Left ventricle myocardium inferior (tissue), 1 donor: ENCODE data around the gene KCNJ12. TPM values are rescaled to one million over a fixed set of nuclear protein-coding genes. Genes with fewer than 3 reads are reported as not detected.
"Not testable (repeated sequence)": the region's sequence is repeated elsewhere in the genome, so short reads cannot be mapped to it uniquely, and the experiment has no call there.

ENCODE experiments used
- DNase-seq: peaks from one replicate; pipeline ENCODE4 v3.0.0-alpha.2; 2020
- H3K27ac ChIP-seq: fragments of 200-600 bp; replicated peaks from 2 replicates; pipeline ENCODE4 v1.8.0; 2021
- H3K27me3 ChIP-seq: fragments of 200-600 bp; 2 replicates; pipeline ENCODE4 v1.8.0; 2021; ENCODE audit warnings: low read depth
- H3K36me3 ChIP-seq: fragments of 200-600 bp; 2 replicates; pipeline ENCODE4 v1.8.0; 2021
- H3K4me1 ChIP-seq: fragments of 200-600 bp; 2 replicates; pipeline ENCODE4 v1.8.0; 2021
- H3K4me3 ChIP-seq: fragments of 200-600 bp; 2 replicates; pipeline ENCODE4 v1.8.0; 2021; ENCODE audit warnings: mild to moderate bottlenecking, moderate library complexity
- H3K9me3 ChIP-seq: fragments of 200-600 bp; replicated peaks from 2 replicates; pipeline ENCODE4 v1.8.0; 2021
- intact Hi-C: fragments of 100-400 bp; cut with micrococcal nuclease; formaldehyde crosslinking; loops from one replicate; pipeline ENCODE4 v1.11.0; 2022
- total RNA-seq: library from RNA; stranded (reverse); fragmentation: NEBNext Ultra II Directional; extraction: Animal tissue kit (Norgen Biotek cat#: 25700); gene quantifications from one replicate; pipeline ENCODE4 v1.2.1, GENCODE V29; 2021
- TF ChIP-seq, protein P1 (sequence below): fragments of 200-600 bp; IDR thresholded peaks from 2 replicates; pipeline ENCODE4 v1.8.0; 2021; ENCODE audit warnings: antibody characterized with exemption, mild to moderate bottlenecking, borderline replicate concordance
- donor health status: DM: no; HTN: yes; CAD: no; lungs with severe emphysema.

KCNJ12 gene
- total RNA-seq, 1 donor from 2014 or later, result 12.3 TPM

GRCh38 chr17:21453144-21453898 lies 77.2 kb downstream of the KCNJ12 start:
- intact Hi-C loops, result loop anchor here (10.0 kb wide), 1 partner anchor 169 kb away; the partner anchor contains the start of gene MAP2K3
- H3K27ac ChIP-seq, result no peak overlapping the region

DNA sequence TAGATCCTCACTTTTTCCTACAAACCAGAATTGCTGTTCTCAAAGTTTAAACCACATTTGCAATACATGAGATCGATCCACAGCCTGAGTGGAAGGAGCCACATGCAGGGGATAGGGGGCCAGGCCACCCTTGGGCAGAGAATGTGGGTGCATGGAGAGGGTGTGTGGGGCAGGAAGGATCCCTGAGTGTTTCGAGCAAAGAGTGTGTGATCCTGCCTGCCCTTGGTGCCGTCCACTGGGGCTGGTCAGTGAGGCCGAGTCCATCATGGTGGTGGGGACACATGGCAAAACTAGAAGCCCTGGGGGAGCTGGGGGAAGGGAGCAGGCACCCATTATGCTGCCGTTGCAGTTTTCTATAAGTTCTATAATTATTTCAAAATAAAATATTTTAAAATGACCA lies 77.8 kb downstream of the KCNJ12 start:
- intact Hi-C loops, result loop anchor here (10.0 kb wide), 1 partner anchor 169 kb away; the partner anchor contains the start of gene MAP2K3
- H3K9me3 ChIP-seq, H3K27me3 ChIP-seq, H3K36me3 ChIP-seq, H3K27ac ChIP-seq, DNase-seq, H3K4me3 ChIP-seq: not testable (repeated sequence)
- peaks cover 21% of the 10 kb centered on the region for H3K4me1 ChIP-seq

More at GRCh38 chr17:21453144-21453898, 77.2 kb downstream of the KCNJ12 start:
- Histone ChIP-seq H3K36me3 (no peaks in the 10 kb centered on the region), H3K4me3 (peak overlapping the region; percentile 65), H3K27me3 (no peaks in the 10 kb centered on the region), H3K4me1 (peaks cover 21% of the 10 kb centered on the region), H3K9me3 (no peaks in the 10 kb centered on the region)
- TF ChIP-seq, protein P1, sequence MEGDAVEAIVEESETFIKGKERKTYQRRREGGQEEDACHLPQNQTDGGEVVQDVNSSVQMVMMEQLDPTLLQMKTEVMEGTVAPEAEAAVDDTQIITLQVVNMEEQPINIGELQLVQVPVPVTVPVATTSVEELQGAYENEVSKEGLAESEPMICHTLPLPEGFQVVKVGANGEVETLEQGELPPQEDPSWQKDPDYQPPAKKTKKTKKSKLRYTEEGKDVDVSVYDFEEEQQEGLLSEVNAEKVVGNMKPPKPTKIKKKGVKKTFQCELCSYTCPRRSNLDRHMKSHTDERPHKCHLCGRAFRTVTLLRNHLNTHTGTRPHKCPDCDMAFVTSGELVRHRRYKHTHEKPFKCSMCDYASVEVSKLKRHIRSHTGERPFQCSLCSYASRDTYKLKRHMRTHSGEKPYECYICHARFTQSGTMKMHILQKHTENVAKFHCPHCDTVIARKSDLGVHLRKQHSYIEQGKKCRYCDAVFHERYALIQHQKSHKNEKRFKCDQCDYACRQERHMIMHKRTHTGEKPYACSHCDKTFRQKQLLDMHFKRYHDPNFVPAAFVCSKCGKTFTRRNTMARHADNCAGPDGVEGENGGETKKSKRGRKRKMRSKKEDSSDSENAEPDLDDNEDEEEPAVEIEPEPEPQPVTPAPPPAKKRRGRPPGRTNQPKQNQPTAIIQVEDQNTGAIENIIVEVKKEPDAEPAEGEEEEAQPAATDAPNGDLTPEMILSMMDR, result no peak
- DNase-seq, result no peak

DNA sequence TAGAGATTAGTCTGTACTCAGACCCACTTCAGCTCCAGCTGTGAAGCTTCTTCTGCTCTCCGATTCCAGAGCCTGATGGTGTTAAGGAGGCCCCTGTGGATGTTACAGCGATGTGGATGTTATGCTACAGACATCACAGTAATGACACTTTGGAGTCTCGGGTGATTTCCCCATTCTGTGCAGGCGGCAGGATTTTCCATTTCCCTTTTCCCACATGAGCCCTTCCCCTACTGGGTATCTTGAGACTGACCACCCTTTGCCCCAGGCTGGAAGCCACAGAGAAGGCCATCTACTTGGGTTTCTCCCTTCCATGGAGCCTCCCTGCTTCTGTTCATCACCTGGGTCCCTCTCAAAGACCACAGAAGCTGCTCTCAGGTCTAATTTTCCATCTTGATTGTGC lies 78.3 kb downstream of the KCNJ12 start:
- intact Hi-C loops, result loop anchor here (10.0 kb wide), 1 partner anchor 170 kb away; the partner anchor contains the start of gene MAP2K3
- DNase-seq, result no peak

DNA sequence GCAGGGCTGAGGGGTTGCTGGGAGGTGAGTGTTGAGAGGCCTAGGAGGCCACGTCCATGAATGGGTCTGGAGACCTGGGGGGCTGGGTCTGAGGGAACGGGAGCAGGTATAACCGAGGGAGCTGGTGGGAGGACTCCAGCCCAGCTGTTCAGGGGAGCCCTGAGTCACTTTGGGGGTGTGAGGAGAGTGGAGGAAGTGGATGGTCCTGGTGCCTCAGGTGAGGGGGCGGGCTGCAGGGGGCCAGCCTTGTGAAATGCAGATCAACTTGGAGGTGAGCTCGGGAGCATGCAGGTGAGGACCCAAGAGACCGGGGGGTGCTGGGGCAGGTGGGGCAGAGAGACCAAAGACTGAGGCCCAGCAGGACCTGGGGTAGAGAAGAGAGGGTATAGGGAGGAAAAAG lies 79.6 kb downstream of the KCNJ12 start:
- H3K27ac ChIP-seq, result no peak overlapping the region
- TF ChIP-seq, protein P1, result no peak
- peaks cover 21% of the 10 kb centered on the region for H3K4me1 ChIP-seq
- H3K4me3 ChIP-seq, result no peak overlapping the region
- no peaks in the 10 kb centered on the region for H3K27me3 ChIP-seq
- DNase-seq, result no peak
- intact Hi-C loops, result loop anchor here (5.0 to 10.0 kb wide), 2 partner anchors 57 to 171 kb away; partner anchors contain the start of gene MAP2K3
- H3K36me3 ChIP-seq, result no peaks in the 10 kb centered on the region
- H3K9me3 ChIP-seq, result no peaks in the 10 kb centered on the region

More for the DNA sequence above, 78.3 kb downstream of the KCNJ12 start:
- no peaks in the 10 kb centered on the region for H3K27me3 ChIP-seq
- TF ChIP-seq, protein P1, result no peak
- H3K27ac ChIP-seq, result no peak overlapping the region
- peaks cover 21% of the 10 kb centered on the region for H3K4me1 ChIP-seq
- H3K9me3 ChIP-seq, result no peaks in the 10 kb centered on the region
- no peak overlapping the region for H3K4me3 ChIP-seq
- H3K36me3 ChIP-seq, result no peaks in the 10 kb centered on the region

DNA sequence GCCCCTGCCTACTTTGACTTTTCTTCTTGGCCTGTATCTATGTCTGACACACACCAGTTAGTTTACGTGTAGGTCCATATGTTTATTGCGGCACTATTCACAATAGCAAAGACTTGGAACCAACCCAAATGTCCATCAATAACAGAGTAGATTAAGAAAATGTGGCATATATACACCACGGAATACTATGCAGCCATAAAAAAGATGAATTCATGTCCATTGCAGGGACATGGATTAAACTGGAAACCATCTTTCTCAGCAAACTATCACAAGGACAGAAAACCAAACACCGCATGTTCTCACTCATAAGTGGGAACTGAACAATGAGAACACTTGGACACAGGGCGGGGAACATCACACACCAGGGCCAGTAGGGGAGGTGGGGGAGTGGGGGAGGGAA lies 80.3 kb downstream of the KCNJ12 start:
- not testable (repeated sequence) for H3K36me3 ChIP-seq, H3K9me3 ChIP-seq, H3K27me3 ChIP-seq, H3K4me3 ChIP-seq, DNase-seq, H3K27ac ChIP-seq
- intact Hi-C loops, result loop anchor here (5.0 to 10.0 kb wide), 2 partner anchors 56 to 172 kb away; partner anchors contain the start of gene MAP2K3
- peaks cover 21% of the 10 kb centered on the region for H3K4me1 ChIP-seq

DNA sequence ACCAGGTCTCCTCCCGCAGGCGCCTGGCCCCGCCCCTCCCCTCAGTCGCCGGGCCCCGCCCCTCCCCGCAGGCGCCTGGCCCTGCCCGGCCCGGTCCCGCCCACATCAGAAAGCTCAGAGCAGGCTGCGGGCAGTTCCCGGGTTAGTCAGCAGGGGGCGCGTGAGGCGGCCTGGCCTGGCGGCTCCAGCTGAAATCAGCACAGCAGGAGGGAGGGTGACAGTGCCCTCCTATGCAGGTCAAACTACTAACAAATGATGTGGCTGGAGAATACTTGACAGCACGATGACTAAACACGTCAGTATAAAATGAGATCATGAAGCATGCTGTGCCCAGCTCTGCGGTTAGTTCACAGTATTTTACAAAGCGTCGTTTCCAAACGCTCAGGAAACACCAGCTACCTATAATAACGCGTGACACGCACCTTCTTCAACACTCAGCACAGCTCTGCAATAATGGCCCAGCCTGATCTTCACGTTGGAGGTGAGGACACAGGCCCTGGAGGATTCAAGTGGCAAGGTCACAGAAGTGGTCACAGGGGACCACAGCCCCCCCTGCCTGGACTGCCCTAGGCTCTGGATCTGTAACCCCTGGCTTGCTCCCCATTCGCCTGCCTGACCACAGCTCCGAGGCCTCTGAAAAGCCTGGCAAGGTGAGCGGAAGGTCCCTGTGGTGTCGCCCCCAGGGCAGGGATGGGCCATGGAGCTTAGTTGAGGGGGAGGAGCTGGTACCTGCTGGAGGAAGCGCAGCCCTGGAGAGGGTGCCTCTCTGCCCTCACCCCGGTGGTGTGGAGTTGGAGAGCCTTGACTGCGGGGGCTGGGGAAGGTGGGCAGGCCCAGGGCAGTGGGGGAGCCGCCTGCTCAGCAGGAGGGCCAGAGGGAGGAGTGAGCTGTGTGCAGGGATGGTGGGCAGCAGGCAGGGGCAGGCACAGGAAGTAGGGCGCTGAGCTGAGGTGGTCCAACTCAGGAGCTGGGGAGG lies 81.2 kb downstream of the KCNJ12 start:
- H3K27ac ChIP-seq, result no peak overlapping the region

More for the DNA sequence above, 81.2 kb downstream of the KCNJ12 start:
- Histone ChIP-seq H3K4me3 (no peak overlapping the region), H3K36me3 (no peaks in the 10 kb centered on the region), H3K27me3 (peaks cover 7% of the 10 kb centered on the region), H3K4me1 (peaks cover 16% of the 10 kb centered on the region), H3K9me3 (no peaks in the 10 kb centered on the region)
- TF ChIP-seq, protein P1, result peak; percentile 98
- DNase-seq, result peak; percentile 91
- intact Hi-C loops, result loop anchor here (5.0 to 10.0 kb wide), 2 partner anchors 55 to 173 kb away; partner anchors contain the start of gene MAP2K3
